Measurements from ENCODE around the gene ALG14. TPM values are rescaled to one million over a fixed set of nuclear protein-coding genes. Genes with fewer than 3 reads are reported as not detected.

The ALG14 gene
- total and polyA plus RNA-seq, 2 of the 4 experiments (the other 2 are of a cell fraction): 1.7 to 2.0 TPM

GRCh38 chr1:94979656-94980581, 92.8 kb downstream of the ALG14 start:
- no peaks in the 10 kb centered on the region for H3K36me3 ChIP-seq (ENCODE audit: control insufficient read depth, insufficient read depth, low read length)
- H3K9me3 ChIP-seq (ENCODE audit: control insufficient read depth, insufficient read depth, low read length): no peaks in the 10 kb centered on the region
- no peak overlapping the region for H3K4me3 ChIP-seq (ENCODE audit: insufficient read depth, low read depth, low read length)
- H3K79me1 ChIP-seq (ENCODE audit: low read depth in 1 of 2, low read length in 2 of 2): peaks cover 0 to 6% of the 10 kb centered on the region in 2 experiments; a peak in 1 of 4 replicates
- peak overlapping the region; percentile 20; the same call in 1 of the 2 replicates for H3K18ac ChIP-seq (ENCODE audit: low read depth, low read length)
- H2AFZ ChIP-seq (replicated peaks; ENCODE audit: low read length, poor library complexity): no peak overlapping the region
- no peak overlapping the region; the same call in 1 of the 2 replicates for H4K91ac ChIP-seq (ENCODE audit: insufficient read depth, low read depth, low read length)
- peak overlapping the region; percentile 24; the same call in 1 of the 2 replicates for H3K4ac ChIP-seq (ENCODE audit: low read depth, low read length)
- peaks cover 12% of the 10 kb centered on the region for H3K4me1 ChIP-seq (ENCODE audit: control insufficient read depth, insufficient read depth, low read length)
- ChIA-PET CTCF (interaction anchor here (0.6 to 0.8 kb wide), 3 partner anchors 38 to 139 kb away, joined by 3 to 6 read pairs (median 5); no protein-coding TSS in a partner anchor), POLR2A (ENCODE audit: unreplicated experiment) (no interaction called here)
- peak overlapping the region; percentile 22; the same call in 1 of the 2 replicates for H4K5ac ChIP-seq (ENCODE audit: low read depth, low read length)
- H3K9ac ChIP-seq (ENCODE audit: low read depth, low read length): no peak overlapping the region
- dilution Hi-C loops (cut with HindIII; ENCODE audit: low sequenced_read_pairs, unreplicated experiment): no loop called here
- intact Hi-C loops (cut with micrococcal nuclease): no loop called here
- H2BK15ac ChIP-seq (ENCODE audit: low read depth, low read length): peak overlapping the region; percentile 10; the same call in 1 of the 3 replicates
- ATAC-seq (ENCODE audit: low read depth): no peak
- in situ Hi-C loops (cut with MboI; ENCODE audit: low sequenced_read_pairs): no loop called here
- H2AK9ac ChIP-seq (replicated peaks; ENCODE audit: low read depth, low read length, poor library complexity): no peak overlapping the region
- 0 out of 4 replicates have a peak overlapping the region, but pooled peaks of 1 of the 2 experiments have one; percentile 11 for H4K8ac ChIP-seq (ENCODE audit: low read depth in 2 of 2, low read length in 2 of 2)
- no peak overlapping the region for H3K27ac ChIP-seq (ENCODE audit: insufficient read depth, low read length)
- no peaks in the 10 kb centered on the region for H4K20me1 ChIP-seq (ENCODE audit: insufficient read depth, low read length)
- H3K23ac ChIP-seq (ENCODE audit: low read depth, low read length): peak overlapping the region; percentile 25; the same call in 1 of the 2 replicates
- no peaks in the 10 kb centered on the region for H3K27me3 ChIP-seq (ENCODE audit: control insufficient read depth, insufficient read depth, low read length)
- no CpG with 5 or more reads among the region's 9 CpGs for WGBS, 2 experiments (ENCODE audit: extremely low coverage in 2 of 2, insufficient read length in 1 of 2)
- peak overlapping the region; percentile 26; the same call in 1 of the 2 replicates for H3K14ac ChIP-seq (replicated peaks; ENCODE audit: low read depth, low read length)
- no peak for DNase-seq
- H3K9me1 ChIP-seq (ENCODE audit: insufficient read depth, low read length): peaks cover 3% of the 10 kb centered on the region; the same call in 1 of the 2 replicates
- peak overlapping the region; percentile 60; the same call in 1 of the 2 replicates for H2AK5ac ChIP-seq (ENCODE audit: low read depth, low read length)
- no peak overlapping the region; the same call in 1 of the 2 replicates for H3K56ac ChIP-seq (ENCODE audit: extremely low read depth, insufficient read depth, low read length)
- H3K4me2 ChIP-seq (ENCODE audit: low read depth, low read length): peak overlapping the region; percentile 2; the same call in 1 of the 2 replicates
- peak overlapping the region; percentile 11 for H2BK120ac ChIP-seq (ENCODE audit: low read depth, low read length)
- peak overlapping the region; percentile 34 for H2BK20ac ChIP-seq (ENCODE audit: low read depth, low read length)
- no peak overlapping the region for H2BK5ac ChIP-seq (ENCODE audit: low read depth, low read length, poor library complexity, severe bottlenecking)
- no TSS peak for BruUV-seq (replicated peaks)
- no peak for TF ChIP-seq FOS (IDR thresholded peaks at IDR 0.05; ENCODE audit: low read depth, low read length)
- no peak for TF ChIP-seq MAFK (IDR thresholded peaks at IDR 0.05; ENCODE audit: low read depth, low read length)
- no peak for TF ChIP-seq POLR2A (IDR thresholded peaks at IDR 0.05; ENCODE audit: low read depth, low read length)
- TF ChIP-seq BHLHE40 (IDR thresholded peaks at IDR 0.05; ENCODE audit: low read depth, low read length): no peak
- TF ChIP-seq SMC3 (IDR thresholded peaks at IDR 0.05; ENCODE audit: low read depth, low read length): no peak
- TF ChIP-seq RFX5 (IDR thresholded peaks at IDR 0.05; ENCODE audit: low read depth, low read length): no peak
- no peak for TF ChIP-seq CHD1 (IDR thresholded peaks at IDR 0.05; ENCODE audit: low read depth, low read length)
- no peak for TF ChIP-seq MAZ (IDR thresholded peaks at IDR 0.05; ENCODE audit: borderline replicate concordance, low read depth, low read length)
- TF ChIP-seq ELK1 (IDR thresholded peaks at IDR 0.05; ENCODE audit: borderline replicate concordance, low read depth, low read length): no peak
- no peak for TF ChIP-seq RCOR1 (IDR thresholded peaks at IDR 0.05; ENCODE audit: insufficient replicate concordance, low read length)
- TF ChIP-seq MXI1 (IDR thresholded peaks at IDR 0.05; ENCODE audit: borderline replicate concordance, low read depth, low read length): no peak
- TF ChIP-seq CTCF (conservative IDR thresholded peaks at IDR 0.05; ENCODE audit: low read depth, low read length): no peak
- TF ChIP-seq NFE2L2 (IDR thresholded peaks at IDR 0.05; ENCODE audit: low read depth, low read length): no peak
- TF ChIP-seq RAD21 (IDR thresholded peaks at IDR 0.05; ENCODE audit: low read length): no peak
